H1 (cell line): ENCODE results near the gene S1PR1. TPM values are rescaled to one million over a fixed set of nuclear protein-coding genes. Genes with fewer than 3 reads are reported as not detected.

Experiments used
- CTCF ChIA-PET: fragments of 300-600 bp; sonication (Branson Sonifier 250); formaldehyde crosslinking; loops from one replicate; lab custom pipeline; 2021; ENCODE audit not compliant: partially characterized antibody; lab: Charles Lee
- POLR2A ChIA-PET: fragments of 300-600 bp; sonication (Branson Sonifier 250); formaldehyde crosslinking; loops from one replicate; lab custom pipeline; 2021; ENCODE audit warnings: inconsistent platforms; ENCODE audit not compliant: partially characterized antibody; lab: Charles Lee
- DNase-seq, 2 experiments: peaks; one replicate each; pipeline versions ENCODE4 v3.0.0 to v3.0.0-alpha.2; 2010 to 2022; ENCODE audit warnings: low spot score in 2 of 2, low read depth in 1 of 2, mixed read lengths in 1 of 2
- FAIRE-seq: peaks from 2 replicates; lab custom pipeline; 2011; peaks lifted over from hg19 to GRCh38; lab: Jason Lieb, UNC
- H2AFZ ChIP-seq: 2 replicates; pipeline ENCODE4 v1.8.1; 2012; ENCODE audit warnings: low read length, inconsistent platforms
- H2AK5ac ChIP-seq: 2 replicates; pipeline ENCODE4 v1.6.1; 2013; ENCODE audit warnings: low read depth, low read length
- H2BK120ac ChIP-seq: replicated peaks from 2 replicates; pipeline ENCODE3; 2013; ENCODE audit warnings: low read depth, low read length, inconsistent platforms
- H2BK12ac ChIP-seq: 2 replicates; pipeline ENCODE4 v1.6.1; 2013; ENCODE audit warnings: low read depth, low read length
- H2BK15ac ChIP-seq: 2 replicates; pipeline ENCODE4 v1.6.1; 2013; ENCODE audit warnings: low read length
- H2BK20ac ChIP-seq: 2 replicates; pipeline ENCODE4 v1.6.1; 2013; ENCODE audit warnings: low read length
- H2BK5ac ChIP-seq: 2 replicates; pipeline ENCODE4 v1.6.1; 2013; ENCODE audit warnings: low read depth, low read length
- H3K14ac ChIP-seq: 2 replicates; pipeline ENCODE4 v1.6.1; 2013; ENCODE audit warnings: inconsistent platforms; ENCODE audit not compliant: insufficient read length
- H3K18ac ChIP-seq: 2 replicates; pipeline ENCODE4 v1.6.1; 2013; ENCODE audit warnings: low read length; ENCODE audit errors: extremely low read depth
- H3K23ac ChIP-seq: 2 replicates; pipeline ENCODE4 v1.6.1; 2013; ENCODE audit warnings: inconsistent platforms; ENCODE audit not compliant: insufficient read length
- H3K23me2 ChIP-seq: 2 replicates; pipeline ENCODE4 v1.6.1; 2013; ENCODE audit warnings: low read depth, low read length
- H3K27ac ChIP-seq: 2 replicates; pipeline ENCODE4 v1.6.1; 2011; ENCODE audit warnings: low read depth, low read length, inconsistent platforms
- H3K27me3 ChIP-seq, 4 experiments: replicated peaks in 1 of 4; 1 replicate in 1 of 4; 2 replicates in 3 of 4; pipeline versions ENCODE4 v1.6.1 to v1.8.1; 2011 to 2013; ENCODE audit warnings: low read length in 3 of 4, mild to moderate bottlenecking in 3 of 4, inconsistent platforms in 2 of 4, mixed read lengths in 2 of 4, moderate library complexity in 1 of 4; ENCODE audit not compliant: control insufficient read depth in 3 of 4, insufficient read depth in 3 of 4; ENCODE audit errors: extremely low read depth in 1 of 4
- H3K36me3 ChIP-seq, 4 experiments: 2 replicates each; pipeline versions ENCODE4 v1.6.1 to v1.8.1; 2011 to 2013; ENCODE audit warnings: mild to moderate bottlenecking in 4 of 4, low read length in 3 of 4, moderate library complexity in 2 of 4, control low read depth in 1 of 4, inconsistent platforms in 1 of 4; ENCODE audit not compliant: insufficient read depth in 4 of 4, control insufficient read depth in 2 of 4
- H3K4ac ChIP-seq: replicated peaks from 2 replicates; pipeline ENCODE3; 2013; ENCODE audit warnings: low read length, low read depth, mixed read lengths, inconsistent platforms; ENCODE audit not compliant: insufficient read length
- H3K4me1 ChIP-seq, 4 experiments: replicated peaks in 1 of 4; 1 replicate in 1 of 4; 2 replicates in 3 of 4; pipeline versions ENCODE4 v1.6.1 to v1.8.1; 2011 to 2013; ENCODE audit warnings: low read length in 3 of 4, inconsistent platforms in 2 of 4, mixed read lengths in 1 of 4; ENCODE audit not compliant: insufficient read depth in 4 of 4, control insufficient read depth in 3 of 4
- H3K4me2 ChIP-seq, 2 experiments: 2 replicates each; pipeline versions ENCODE4 v1.6.1 to v1.8.1; 2011 to 2013; ENCODE audit warnings: low read depth in 2 of 2, low read length in 2 of 2, control low read depth in 1 of 2, inconsistent platforms in 1 of 2, mild to moderate bottlenecking in 1 of 2; ENCODE audit not compliant: insufficient read depth in 1 of 2
- H3K4me3 ChIP-seq, 4 experiments: fragments of 200-600, 300-600 bp in 1 of 4; sonication (generic), shearing (Covaris generic), sonication (Bioruptor Twin) in 1 of 4; 2 replicates each; pipeline versions ENCODE4 v1.5.1 to v1.8.1; 2011 to 2016; ENCODE audit warnings: low read length in 4 of 4, low read depth in 3 of 4, control low read depth in 2 of 4, inconsistent platforms in 2 of 4, mild to moderate bottlenecking in 2 of 4, mixed read lengths in 1 of 4, moderate library complexity in 1 of 4; ENCODE audit not compliant: insufficient read depth in 2 of 4; ENCODE audit errors: extremely low read depth in 1 of 4
- H3K56ac ChIP-seq: replicated peaks from 2 replicates; pipeline ENCODE3; 2013; ENCODE audit warnings: low read depth, mild to moderate bottlenecking, mixed read lengths, low read length, inconsistent platforms; ENCODE audit not compliant: insufficient read length
- H3K79me1 ChIP-seq: 2 replicates; pipeline ENCODE4 v1.6.1; 2013; ENCODE audit warnings: low read depth, low read length, control low read depth
- H3K79me2 ChIP-seq, 2 experiments: 2 replicates each; pipeline versions ENCODE4 v1.6.1 to v1.8.1; 2012 to 2013; ENCODE audit warnings: low read length in 2 of 2, mild to moderate bottlenecking in 2 of 2, inconsistent platforms in 1 of 2; ENCODE audit not compliant: insufficient read depth in 2 of 2, control insufficient read depth in 1 of 2
- H3K9ac ChIP-seq, 4 experiments: replicated peaks in 1 of 4; 1 replicate in 1 of 4; 2 replicates in 3 of 4; pipeline versions ENCODE4 v1.6.1 to v1.8.1; 2011 to 2013; ENCODE audit warnings: low read depth in 3 of 4, low read length in 3 of 4, control low read depth in 2 of 4, mild to moderate bottlenecking in 2 of 4, moderate library complexity in 2 of 4, inconsistent platforms in 1 of 4; ENCODE audit errors: extremely low read depth in 1 of 4
- H3K9me3 ChIP-seq, 2 experiments: 2 replicates each; pipeline versions ENCODE4 v1.6.1 to v1.8.1; 2012 to 2013; ENCODE audit warnings: mild to moderate bottlenecking in 2 of 2, moderate library complexity in 2 of 2, control low read depth in 1 of 2, inconsistent platforms in 1 of 2, low read depth in 1 of 2, low read length in 1 of 2, mixed read lengths in 1 of 2; ENCODE audit not compliant: insufficient read depth in 2 of 2
- H4K20me1 ChIP-seq, 2 experiments: replicated peaks in 1 of 2; 2 replicates each; pipeline versions ENCODE3 to v1.8.1; 2011 to 2013; ENCODE audit warnings: inconsistent platforms in 2 of 2, low read length in 2 of 2, mild to moderate bottlenecking in 1 of 2; ENCODE audit not compliant: insufficient read depth in 2 of 2, control insufficient read depth in 1 of 2
- H4K5ac ChIP-seq: 2 replicates; pipeline ENCODE4 v1.6.1; 2013; ENCODE audit warnings: low read length, low read depth, mixed read lengths, inconsistent platforms; ENCODE audit not compliant: insufficient read length
- H4K8ac ChIP-seq: 2 replicates; pipeline ENCODE4 v1.8.0; 2013; ENCODE audit warnings: mild to moderate bottlenecking, moderate library complexity, low read length, inconsistent platforms; ENCODE audit not compliant: insufficient read depth; ENCODE audit errors: extremely low read depth
- H4K91ac ChIP-seq: replicated peaks from 2 replicates; pipeline ENCODE3; 2013; ENCODE audit warnings: low read length, mixed read lengths, inconsistent platforms; ENCODE audit not compliant: insufficient read length
- CEBPB ChIP-seq: IDR thresholded peaks from 2 replicates; pipeline ENCODE4 v1.6.1; 2012; ENCODE audit warnings: low read depth, low read length
- CREB1 ChIP-seq: IDR thresholded peaks from 2 replicates; pipeline ENCODE4 v1.6.1; 2012; ENCODE audit warnings: inconsistent platforms
- E2F6 ChIP-seq: IDR thresholded peaks from 2 replicates; pipeline ENCODE4 v1.6.1; 2012; ENCODE audit warnings: inconsistent platforms
- WGBS, 2 experiments: shearing (Covaris generic) in 1 of 2; methylation state at CpG; one replicate each; pipeline versions ENCODE4 v1.1.6 to v1.1.7; 2013 to 2015; ENCODE audit warnings: low lambda C conversion rate in 2 of 2, mixed read lengths in 2 of 2, inconsistent platforms in 1 of 2, low coverage in 1 of 2, missing lambda C conversion rate in 1 of 2; ENCODE audit not compliant: insufficient replicate concordance in 2 of 2, insufficient coverage in 1 of 2, insufficient read length in 1 of 2; ENCODE audit errors: extremely low coverage in 1 of 2, missing lambda C conversion rate in 1 of 2; 5-methylcytosine and 5-hydroxymethylcytosine counted together
- polyA plus RNA-seq, 7 experiments: library from polyadenylated mRNA; depleted of rRNA in 3 of 7; stranded (reverse) in 5 of 7; unstranded in 2 of 7; fragments of >200 nt in 5 of 7; fragments of 200-250 nt in 2 of 7; gene quantifications; 1 replicate in 5 of 7; 2 replicates in 1 of 7; 4 replicates in 1 of 7; pipeline versions ENCODE4 v1.2.1 to v1.2.3, GENCODE V29; 2011 to 2013; ENCODE audit warnings: missing spikeins in 2 of 7, mixed read lengths in 2 of 7
- total RNA-seq: library from RNA; stranded (reverse); fragmentation: NEBNext Ultra II Directional; extraction: Animal tissue kit (Norgen Biotek cat#: 25700); gene quantifications from 2 replicates; pipeline ENCODE4 v1.2.1, GENCODE V29; 2021

Gene S1PR1
- total and polyA plus RNA-seq, 2 of the 8 experiments (the other 6 are each of a cell fraction or from before 2014, with no cell fraction given): 3.5 to 5.5 TPM

GRCh38 chr1:101203820-101204540 is 32.8 kb upstream of the S1PR1 start:
- no peaks in the 10 kb centered on the region for H3K79me1 ChIP-seq
- no peak overlapping the region for H2BK12ac ChIP-seq
- no peak overlapping the region for H3K4me3 ChIP-seq
- WGBS, 2 experiments: 88% methylated on average over 6 of the region's 6 CpGs; no CpG with 5 or more reads in 1 of the 2 experiments
- TF ChIP-seq CREB1 (no peak), CEBPB (no peak), E2F6 (no peak)
- H3K4ac ChIP-seq: no peak overlapping the region
- H2AK5ac ChIP-seq: no peak overlapping the region
- no peak overlapping the region for H2BK120ac ChIP-seq
- no peak overlapping the region for H2BK15ac ChIP-seq
- H3K79me2 ChIP-seq: no peaks in the 10 kb centered on the region
- no peak overlapping the region for H4K91ac ChIP-seq
- H2BK20ac ChIP-seq: no peak overlapping the region
- no peak overlapping the region for H4K5ac ChIP-seq
- no peaks in the 10 kb centered on the region for H3K36me3 ChIP-seq
- H2AFZ ChIP-seq: no peak overlapping the region
- no peak overlapping the region for H3K14ac ChIP-seq
- H3K27ac ChIP-seq: no peak overlapping the region
- peaks cover 0 to 4% (median 0%) of the 10 kb centered on the region in 4 experiments; a peak in 1 of 7 replicates for H3K4me1 ChIP-seq
- H3K23ac ChIP-seq: no peak overlapping the region
- no peaks in the 10 kb centered on the region for H3K27me3 ChIP-seq
- peak overlapping the region in 1 of 4 experiments; percentile 61; a peak in 1 of 7 replicates for H3K9ac ChIP-seq
- H4K8ac ChIP-seq: no peak overlapping the region
- no peaks in the 10 kb centered on the region for H3K23me2 ChIP-seq
- H4K20me1 ChIP-seq: no peaks in the 10 kb centered on the region
- FAIRE-seq (no peak), DNase-seq (no peak)
- POLR2A ChIA-PET: no interaction called here
- H3K18ac ChIP-seq: no peak overlapping the region
- no peaks in the 10 kb centered on the region for H3K9me3 ChIP-seq
- CTCF ChIA-PET: interaction anchor here (1.1 to 1.3 kb wide), 2 partner anchors 14 to 35 kb away, joined by 3 to 5 read pairs; no protein-coding TSS in a partner anchor
- no peak overlapping the region for H3K4me2 ChIP-seq
- no peak overlapping the region for H3K56ac ChIP-seq
- no peak overlapping the region for H2BK5ac ChIP-seq
